Kidney tubule cell (primary cell): ENCODE data around the gene HUNK.
"Not testable (repeated sequence)": the region's sequence is repeated elsewhere in the genome, so short reads cannot be mapped to it uniquely, and the experiment has no call there.

Experiments used
- DNase-seq: peaks from one replicate; pipeline ENCODE4 v3.0.0-alpha.2; 2018; ENCODE audit warnings: low spot score

The HUNK gene

DNA sequence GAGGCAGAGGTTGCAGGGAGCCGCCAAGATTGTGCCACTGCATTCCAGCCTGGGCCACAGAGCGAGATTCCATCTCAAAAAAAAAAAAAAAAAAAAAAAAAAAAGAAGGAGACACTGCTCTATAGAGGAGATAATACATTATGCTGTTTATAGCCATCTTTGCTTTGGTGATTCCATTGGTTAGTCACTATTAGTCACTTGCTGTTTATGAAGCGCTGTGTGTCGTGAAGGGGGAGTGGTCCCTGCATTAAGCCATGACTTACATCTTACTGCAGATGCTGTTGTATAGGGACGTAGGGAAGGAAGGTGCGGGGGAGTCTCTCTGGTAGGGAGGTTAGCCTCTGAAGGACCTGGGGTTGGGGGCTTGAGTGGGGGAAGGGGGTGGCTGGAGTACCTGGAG, 48.3 kb downstream of the HUNK start:
- DNase-seq: peak; percentile 48

DNA sequence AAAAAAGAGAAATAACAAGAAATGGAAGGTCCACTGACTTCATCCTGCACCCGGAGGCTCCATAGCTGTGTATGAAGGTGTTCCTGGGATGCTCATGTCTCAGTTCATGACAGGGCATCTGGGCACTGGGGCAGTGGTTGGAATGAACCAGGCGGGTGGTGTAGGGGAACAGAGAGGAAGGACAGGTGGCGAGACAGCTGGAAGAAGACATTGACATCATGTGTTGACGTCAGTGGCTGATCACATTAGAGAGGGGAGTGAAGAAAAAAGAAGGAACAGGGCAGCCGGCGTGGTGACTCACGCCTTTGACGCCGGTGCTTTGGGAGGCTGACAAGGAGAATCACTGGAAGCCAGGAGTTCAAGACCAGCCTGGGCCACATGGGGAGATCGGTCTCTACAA, 50.1 kb downstream of the HUNK start:
- no peak for DNase-seq

DNA sequence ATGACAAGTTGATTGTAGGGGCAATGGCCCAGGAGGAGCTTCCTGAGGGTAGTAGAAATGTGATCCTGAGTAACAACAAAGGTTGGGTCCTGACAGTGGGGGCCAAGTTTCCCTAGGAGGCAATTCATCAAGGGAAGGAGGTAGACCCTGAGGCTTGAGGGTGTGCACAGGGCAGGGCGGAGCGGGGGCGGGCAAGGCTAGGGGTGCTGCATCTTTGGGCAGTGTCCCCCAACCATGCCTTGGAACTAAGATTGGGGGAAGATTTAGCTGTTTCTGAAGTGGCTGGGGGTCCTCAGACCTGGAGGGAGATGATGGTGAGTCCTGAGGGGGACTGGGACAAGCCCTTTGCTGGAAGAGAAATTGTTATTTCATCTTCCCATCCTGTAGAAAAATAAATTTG, 50.9 kb downstream of the HUNK start:
- no peak for DNase-seq

DNA sequence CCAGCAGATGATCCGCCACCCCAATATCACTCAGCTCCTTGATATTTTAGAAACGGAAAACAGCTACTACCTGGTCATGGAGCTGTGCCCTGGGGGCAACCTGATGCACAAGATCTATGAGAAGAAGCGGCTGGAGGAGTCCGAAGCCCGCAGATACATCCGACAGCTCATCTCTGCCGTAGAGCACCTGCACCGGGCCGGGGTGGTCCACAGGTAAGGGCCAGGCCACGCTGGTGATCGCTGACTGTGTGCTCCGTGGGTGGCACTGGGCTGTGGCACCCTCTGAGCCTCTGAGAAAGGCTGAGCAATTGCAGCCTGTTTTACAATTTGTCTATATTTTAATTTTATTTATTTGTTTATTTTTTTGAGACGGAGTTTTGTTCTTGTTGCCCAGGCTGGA, 51.7 kb downstream of the HUNK start:
- no peak for DNase-seq

DNA sequence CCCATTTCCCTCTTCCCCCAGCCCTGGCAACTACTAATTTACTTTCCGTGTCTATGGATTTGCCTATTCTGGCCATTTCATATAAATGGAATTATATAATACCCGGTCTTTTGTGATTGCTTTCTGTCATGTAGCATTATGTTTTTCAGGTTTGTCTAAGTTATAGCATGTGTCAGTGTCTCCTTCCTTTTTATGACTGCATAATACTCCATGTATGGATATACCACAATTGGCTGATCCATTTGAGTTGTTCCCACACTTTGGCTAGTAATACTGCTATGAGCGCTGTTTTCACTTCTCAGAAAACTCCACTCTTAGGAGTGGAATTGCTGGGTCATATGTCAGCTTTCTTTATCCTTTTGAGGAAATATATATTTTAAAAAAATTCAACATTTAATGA, 53.7 kb downstream of the HUNK start:
- no peak for DNase-seq

DNA sequence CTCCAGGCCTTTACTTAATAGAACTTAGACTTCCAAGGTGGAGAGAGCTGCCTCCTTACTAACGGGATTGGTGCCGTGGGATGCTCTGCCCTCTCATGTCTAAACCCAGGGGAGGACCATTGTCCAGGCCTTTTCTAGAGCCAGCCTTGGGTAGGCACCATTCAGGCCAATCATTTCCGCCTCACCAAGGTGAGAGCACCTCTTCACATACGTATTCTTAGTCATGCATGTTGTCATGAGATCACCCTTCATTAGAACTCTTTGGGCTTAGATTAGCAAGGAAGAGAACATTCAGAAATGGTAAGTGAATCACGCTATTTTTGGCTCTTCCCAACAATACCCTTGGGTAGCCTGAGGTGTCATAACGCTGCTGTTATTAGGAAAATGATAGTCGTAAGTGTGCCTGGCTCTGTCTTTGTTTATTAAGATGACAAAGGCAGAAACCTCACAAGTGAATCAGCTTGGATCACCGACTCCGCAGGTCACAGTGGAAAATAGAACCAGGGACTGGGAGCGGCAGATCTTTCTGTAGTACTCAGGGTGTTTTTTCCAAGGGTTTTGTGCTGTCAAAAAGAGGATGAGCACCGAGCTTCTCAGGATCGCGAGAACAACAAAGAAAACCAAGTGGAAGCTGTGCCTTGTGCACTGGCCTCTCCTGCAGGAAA, 55.0 kb downstream of the HUNK start:
- no peak for DNase-seq

DNA sequence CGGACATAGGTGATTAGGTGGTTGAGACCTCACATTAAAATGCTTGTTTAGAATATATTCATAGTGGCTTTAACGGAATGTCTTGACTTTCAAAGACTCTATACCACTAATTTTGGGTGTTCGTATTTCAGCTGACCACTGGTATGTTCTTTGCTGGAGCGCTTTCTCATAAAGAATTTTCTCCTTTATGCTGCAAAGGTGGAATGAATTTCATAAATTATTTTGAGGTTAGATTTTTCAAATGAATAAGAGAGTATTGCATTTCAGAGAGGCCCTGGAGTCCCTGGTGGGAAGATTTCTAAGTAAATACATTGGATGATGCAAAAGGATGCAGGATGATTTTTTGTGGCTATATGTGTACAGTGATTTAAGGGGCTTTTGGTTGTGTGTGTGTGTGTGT, 55.8 kb downstream of the HUNK start:
- no peak for DNase-seq

DNA sequence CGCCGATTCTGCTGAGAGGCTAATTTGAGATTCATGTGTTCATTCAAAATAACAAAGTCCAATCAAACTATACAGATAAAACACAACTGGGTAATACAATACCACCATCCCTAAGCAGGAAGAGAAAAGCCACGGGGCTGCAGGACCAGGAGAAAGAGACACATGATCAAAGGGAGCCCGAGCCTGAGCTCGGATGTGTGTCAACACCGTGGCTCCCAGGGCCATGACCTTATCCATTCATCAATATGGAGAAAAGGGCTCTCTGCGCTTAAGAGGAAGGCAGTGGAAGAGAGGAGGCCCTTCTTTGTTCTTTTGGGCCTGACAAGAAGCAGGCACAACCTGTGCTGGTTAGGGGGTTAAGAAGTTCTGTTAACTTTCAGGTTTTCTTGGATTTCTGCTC, 56.7 kb downstream of the HUNK start:
- no peak for DNase-seq

DNA sequence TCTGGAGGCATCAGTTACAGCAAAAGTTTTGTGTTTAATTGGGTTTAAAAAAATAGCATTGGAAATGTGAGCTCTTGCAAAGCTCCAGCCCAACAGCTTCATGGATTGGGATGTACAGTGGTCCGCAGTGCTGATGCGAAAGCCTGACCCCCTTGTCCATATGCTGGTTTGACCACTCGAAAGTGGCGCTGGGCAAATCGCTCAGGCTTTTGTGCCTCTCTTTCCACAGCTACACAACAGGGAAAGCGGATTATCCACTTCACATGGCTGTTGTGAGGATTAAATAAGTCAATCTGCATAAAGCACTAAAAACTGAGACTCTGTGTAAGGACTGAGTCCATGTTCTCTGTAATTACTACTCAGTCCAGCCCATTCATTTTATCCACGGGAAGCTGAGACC, 57.2 kb downstream of the HUNK start:
- no peak for DNase-seq

DNA sequence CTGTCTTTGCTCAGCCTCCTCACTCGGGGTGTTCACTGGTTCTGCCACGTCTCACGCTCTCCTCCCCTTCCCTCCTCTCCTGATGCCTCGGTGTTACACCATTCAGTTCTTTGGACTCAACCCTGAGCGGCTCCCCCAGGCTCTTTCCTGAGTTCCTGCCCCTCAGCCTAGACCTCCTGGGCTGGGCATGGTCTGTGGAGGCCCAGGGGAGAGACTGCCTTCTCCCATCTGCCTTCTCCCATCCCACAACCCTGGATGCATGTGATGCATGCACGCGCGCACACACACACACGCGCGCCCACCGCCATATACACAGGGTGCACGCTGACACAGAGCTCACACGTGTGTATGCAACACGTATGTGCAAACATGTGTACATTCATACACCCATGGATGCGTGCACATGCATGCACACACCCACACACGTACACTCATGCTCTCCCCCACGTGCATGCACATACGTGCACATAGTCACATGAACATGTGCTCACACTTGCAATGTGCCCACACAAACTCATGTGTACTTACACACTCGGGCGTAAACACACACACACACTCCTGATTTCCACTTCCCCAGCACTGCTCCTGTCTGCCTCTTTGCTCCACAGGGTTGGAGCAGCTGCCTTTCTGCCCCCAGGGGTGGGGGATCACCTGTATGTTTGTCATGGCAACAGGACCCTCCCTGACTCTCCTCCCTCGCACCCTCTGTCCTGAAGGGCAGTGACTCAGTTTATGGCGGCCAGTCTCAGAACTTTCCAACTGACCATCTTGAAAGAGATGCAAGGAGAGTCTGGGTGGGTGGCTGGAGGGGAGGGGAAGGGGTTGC, 59.0 kb downstream of the HUNK start:
- no peak for DNase-seq

DNA sequence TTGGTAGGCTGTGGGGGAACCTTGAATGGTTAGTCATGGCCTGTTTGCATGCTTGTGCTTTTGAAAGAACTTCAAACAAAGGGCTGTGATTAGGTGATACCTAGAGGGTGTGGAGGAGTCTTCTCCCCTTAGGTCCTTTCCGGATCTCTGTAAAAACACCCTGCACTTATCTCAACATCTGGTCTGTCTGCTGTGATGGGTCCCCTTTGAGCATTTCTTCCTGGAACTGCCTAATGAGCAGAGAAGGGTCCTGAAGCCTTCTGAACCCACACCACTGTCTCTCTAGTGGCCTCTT, 59.6 kb downstream of the HUNK start:
- no peak for DNase-seq

DNA sequence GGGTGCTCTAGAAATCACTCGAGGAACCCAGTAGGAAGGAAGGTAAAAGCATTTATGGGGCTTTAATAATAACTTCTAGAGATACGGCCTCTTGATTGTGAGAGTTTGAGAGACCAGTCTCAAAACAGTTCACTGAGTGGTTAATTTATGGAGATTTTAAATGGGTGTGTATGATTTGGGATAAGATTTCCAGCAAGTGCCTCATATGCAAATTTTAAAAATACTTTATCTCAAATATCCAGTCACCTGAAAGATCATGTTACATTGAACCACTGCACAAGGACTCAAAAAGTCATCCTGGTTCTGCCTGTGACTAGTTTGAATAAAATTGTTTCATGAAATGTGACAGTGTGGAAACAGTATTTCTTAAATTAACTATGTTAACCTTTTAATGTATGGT, 64.5 kb downstream of the HUNK start:
- DNase-seq: no peak

DNA sequence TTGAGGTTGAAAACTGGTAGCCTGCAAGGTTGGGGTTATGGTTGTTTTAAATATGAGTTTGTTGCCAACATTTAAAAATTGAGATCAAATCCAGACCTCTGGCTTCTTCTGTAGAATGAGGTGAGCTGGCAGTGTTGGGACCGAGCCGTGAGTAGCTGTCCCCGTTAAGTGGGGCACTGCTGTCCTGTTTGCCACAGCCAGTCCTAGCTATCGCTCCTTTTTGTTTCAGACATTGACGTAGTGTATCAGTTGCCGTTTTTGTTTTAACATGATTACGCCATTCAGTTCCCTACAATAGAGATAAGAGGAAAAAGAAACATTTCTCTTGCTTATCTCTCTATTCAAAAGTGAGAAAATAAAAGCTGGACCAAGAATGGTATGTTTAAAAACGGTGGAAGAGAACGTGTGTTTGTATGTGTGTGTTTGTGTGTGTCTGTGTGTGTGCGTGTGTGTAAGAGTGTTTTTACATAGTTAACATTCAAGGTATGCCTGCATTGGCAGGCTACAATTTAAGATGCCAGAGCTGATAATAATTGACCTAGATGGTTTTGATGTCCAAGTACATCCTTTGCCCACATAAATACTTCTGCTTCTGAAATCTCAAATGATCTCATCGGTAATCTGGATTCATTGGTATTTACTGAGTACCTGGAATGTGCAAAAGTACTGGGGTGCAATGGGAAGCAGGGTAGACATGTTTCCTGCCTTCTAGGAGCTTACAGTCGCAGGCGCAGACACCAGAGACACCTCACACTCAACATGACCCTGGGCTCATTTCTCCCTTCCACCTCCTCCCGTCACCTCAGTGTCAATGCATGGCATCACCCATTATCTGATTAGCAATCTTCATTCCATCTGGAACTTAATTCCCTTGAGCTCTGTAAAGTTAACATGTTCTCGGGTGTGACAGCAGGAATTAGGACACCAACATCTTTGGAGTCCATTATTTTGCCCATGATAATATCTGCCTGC, 65.8 kb downstream of the HUNK start:
- DNase-seq: no peak

DNA sequence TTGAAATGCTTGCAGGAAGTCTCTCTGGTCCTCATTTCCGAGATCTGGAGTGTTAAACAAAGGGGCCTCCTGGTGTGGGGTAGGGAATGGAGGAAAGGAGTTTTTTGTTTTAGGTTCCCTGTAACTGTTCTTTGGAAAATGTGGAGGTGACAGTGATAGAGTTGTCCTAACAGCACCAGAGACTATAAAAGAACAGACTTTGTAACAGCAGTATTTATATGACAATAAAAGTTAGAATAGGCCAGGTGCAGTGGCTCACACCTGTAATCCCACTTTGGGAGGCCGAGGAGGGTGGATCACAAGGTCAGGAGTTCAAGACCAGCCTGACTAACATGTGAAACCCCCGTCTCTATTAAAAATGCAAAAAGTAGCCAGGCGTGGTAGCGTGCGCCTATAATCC, 68.9 kb downstream of the HUNK start:
- no peak for DNase-seq

DNA sequence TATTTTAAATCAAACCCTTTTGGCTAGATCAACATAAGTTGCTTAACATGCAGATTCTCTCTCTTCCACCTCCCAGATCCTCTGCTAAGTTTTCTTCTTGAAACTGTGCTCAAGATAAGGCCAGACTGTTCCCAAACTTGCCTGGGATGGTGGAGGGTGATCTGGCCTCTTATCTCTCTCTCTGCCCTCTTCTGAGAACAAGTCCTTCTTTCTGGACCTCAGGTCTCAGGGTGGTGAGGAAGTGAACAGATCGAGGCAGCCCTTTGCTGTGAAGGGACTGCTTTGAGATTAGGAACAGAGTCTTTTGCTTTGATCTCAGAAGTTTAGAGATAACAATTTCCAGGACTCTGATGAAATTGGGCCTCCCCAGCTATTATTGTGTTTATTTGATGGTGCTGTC, 70.7 kb downstream of the HUNK start:
- DNase-seq: no peak

DNA sequence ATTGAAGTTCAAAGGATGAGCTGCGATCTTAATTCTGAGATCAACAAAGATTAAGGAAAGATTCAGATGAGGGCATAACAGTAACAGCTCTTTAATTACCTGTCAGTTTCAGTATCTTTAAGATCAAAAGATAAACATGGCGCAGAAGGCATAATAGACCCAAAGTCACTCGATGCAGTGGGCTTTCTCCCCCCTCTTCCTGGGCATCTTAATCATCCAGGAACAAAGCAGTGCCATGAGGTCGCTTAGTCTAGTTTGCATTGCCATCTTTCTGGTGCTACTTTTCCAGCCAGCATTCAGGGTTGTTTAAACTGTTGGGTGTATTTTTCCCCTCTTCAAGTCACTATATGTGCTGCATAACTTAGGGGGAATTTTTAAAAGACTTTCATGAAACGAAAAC, 72.3 kb downstream of the HUNK start:
- DNase-seq: no peak

DNA sequence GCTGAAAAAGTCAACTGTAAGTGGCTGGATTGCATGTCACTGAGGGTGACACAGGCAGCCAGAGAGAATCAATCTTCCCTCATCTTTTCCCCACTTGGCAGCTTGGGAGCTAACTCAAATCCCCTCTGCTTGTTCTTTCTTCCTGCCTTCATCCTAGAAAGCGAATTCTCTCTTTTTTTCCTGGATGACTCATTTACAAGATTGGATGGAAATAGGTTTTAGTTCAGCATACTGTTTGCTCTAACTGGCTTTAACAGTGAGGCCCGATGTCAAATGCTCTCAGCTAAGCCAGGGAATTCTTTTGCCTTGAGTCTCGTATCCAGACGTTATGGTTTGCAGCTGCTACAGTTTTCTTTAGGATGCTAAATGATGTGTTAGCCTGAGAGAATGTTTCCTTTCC, 72.7 kb downstream of the HUNK start:
- no peak for DNase-seq

DNA sequence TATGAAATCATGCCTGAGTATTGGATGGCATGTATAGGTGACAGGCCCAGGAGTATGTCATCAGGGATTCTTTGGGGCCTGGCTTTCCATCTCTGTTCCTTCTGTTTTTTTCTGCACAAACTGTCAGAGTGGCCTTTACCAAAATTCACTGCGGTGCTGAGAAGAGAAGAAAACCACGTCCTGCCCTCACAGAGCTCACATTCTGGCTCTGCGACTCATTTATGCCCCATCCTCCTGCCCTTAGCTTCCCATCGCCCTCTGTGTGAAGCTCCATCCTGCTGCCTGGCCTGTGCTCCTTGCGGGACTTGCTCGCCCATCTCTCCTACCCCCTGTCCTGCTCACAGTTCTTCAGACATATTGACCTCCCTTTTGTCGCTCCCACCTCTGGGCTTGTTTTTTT, 73.4 kb downstream of the HUNK start:
- DNase-seq: no peak

DNA sequence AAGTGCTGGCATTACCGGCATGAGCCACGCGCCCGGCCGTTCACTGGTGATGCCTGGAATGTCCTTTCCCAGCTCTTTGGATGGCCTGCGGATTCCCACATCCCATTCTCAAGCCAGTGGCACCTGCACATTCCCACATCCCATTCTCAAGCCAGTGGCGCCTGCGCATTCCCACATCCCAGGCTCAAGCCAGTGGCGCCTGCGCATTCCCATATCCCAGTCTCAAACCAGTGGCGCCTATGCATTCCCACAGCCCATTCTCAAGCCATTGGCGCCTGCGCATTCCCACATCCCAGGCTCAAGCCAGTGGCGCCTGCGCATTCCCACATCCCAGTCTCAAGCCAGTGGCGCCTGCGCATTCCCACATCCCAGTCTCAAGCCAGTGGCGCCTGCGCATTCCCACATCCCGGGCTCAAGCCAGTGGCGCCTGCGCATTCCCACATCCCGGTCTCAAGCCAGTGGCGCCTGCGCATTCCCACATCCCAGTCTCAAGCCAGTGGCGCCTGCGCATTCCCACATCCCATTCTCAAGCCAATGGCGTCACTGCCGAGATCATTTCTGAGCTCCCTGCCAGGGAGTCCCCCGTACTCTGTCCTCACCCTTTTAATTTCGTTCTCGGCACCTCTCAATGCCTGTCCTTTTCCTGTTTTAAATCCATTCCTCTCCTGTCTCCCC, 74.2 kb downstream of the HUNK start:
- not testable (repeated sequence) for DNase-seq

DNA sequence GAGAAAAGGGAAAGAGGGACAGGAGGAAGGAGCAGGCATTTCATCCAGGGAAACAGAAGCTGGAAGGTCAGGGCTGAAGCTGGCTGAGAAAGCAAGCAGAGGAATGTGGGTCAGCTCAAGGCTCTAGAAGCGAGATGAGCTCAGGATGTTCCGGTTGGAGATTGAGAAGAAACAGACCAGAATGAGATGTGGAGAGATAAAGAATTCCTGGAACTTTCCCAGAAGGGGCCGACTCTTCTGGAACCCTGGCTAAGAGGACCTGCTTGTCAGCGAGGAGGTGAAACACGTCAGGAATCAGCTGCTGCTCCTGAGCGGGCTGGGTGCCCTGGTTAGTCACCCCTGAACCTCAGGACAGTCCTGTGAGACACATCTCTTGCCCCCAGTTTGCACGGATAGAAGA, 75.9 kb downstream of the HUNK start:
- DNase-seq: no peak

DNA sequence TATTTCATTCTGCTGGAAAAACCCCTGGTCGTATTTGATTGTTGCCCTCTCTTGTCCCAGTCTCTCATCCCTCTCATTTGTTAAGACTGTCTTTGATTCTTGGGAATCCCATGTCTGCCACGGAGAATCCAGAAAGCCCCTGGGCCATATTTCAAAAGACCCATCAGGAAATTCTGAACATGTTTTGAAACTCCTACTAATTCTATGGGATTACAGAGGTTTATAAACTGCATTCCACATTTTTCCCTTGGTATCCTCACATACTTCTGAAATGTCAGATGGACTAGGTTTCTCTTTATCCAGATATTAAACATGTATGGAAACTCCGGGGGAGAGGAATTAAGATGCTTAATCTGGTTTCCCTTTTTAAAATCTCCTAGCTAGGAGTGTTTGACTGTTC, 80.0 kb downstream of the HUNK start:
- DNase-seq: no peak

DNA sequence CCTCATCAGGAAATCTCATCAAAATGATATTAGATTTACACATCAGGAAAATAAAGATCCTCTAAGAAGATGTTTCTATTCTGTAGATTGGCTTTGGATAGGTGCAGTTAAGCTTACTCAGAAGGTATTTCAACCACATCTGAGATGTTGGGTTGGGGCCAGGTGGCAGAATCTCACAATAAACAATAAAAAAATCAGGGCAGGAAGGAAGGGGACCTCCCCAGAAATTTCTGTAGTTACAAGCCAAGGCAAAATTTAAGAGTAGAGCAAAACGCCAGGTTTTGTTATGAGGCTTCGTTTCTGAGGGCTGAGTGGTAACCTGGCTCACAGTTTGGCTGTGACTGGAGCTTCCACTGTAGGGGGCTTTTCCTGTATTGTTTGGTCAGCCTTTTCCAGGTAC, 84.8 kb downstream of the HUNK start:
- DNase-seq: no peak
